Thyroid gland (tissue), 4 donors: Measurements from ENCODE around the gene ACACA.

Source experiments
- CTCF ChIP-seq, 6 experiments: fragments of 200-600 bp in 3 of 6; fragments of 450-650 bp in 3 of 6; sonication (generic) in 3 of 6; IDR thresholded peaks; one replicate each; pipeline ENCODE4 v1.5.1; 2016 to 2019; ENCODE audit warnings: antibody characterized with exemption in 6 of 6, mild to moderate bottlenecking in 2 of 6, inconsistent platforms in 1 of 6, moderate library complexity in 1 of 6
- POLR2A ChIP-seq, 2 donors: fragments of 450-650 bp; IDR thresholded peaks; one replicate each; pipeline ENCODE4 v1.6.1; 2017; ENCODE audit warnings: antibody characterized with exemption in 2 of 2, mild to moderate bottlenecking in 2 of 2, moderate library complexity in 1 of 2

GRCh38 chr17:37233036-37233435 is 173.6 kb downstream of the ACACA start:
- TF ChIP-seq CTCF (IDR thresholded peaks at IDR 0.05) (no peak), POLR2A (IDR thresholded peaks at IDR 0.05) (no peak)
